Measurements from ENCODE around the gene PANX2. TPM values are rescaled to one million over a fixed set of nuclear protein-coding genes. Genes with fewer than 3 reads are reported as not detected.

The PANX2 gene
- total RNA-seq, 1 experiment from 2014 or later: 9.4 TPM

- Histone ChIP-seq H3K27ac (ENCODE audit: low read length) (no peak overlapping the region), H2AFZ (ENCODE audit: low read length) (no peak overlapping the region), H3K27me3 (ENCODE audit: low read length) (no peaks in the 10 kb centered on the region), H3K4me3 (ENCODE audit: low read length) (no peak overlapping the region), H3K9ac (ENCODE audit: low read length) (no peak overlapping the region), H3K4me1 (ENCODE audit: insufficient read depth, low read length) (no peaks in the 10 kb centered on the region), H3F3A (ENCODE audit: low read length, unreplicated experiment) (no peaks in the 10 kb centered on the region), H4K20me1 (ENCODE audit: low read length) (no peaks in the 10 kb centered on the region), H3K4me2 (ENCODE audit: low read length) (no peak overlapping the region), H3K79me2 (ENCODE audit: low read length) (no peaks in the 10 kb centered on the region), H3K36me3 (ENCODE audit: low read depth, low read length) (peaks cover 3% of the 10 kb centered on the region; the same call in 1 of the 2 replicates), H3K9me2 (replicated peaks; ENCODE audit: low read length) (no peaks in the 10 kb centered on the region), H3K9me3 (ENCODE audit: low read length) (no peaks in the 10 kb centered on the region)
- no peak for DNase-seq
- ChIA-PET POLR2A (ENCODE audit: unreplicated experiment) (no interaction called here), CTCF (no interaction called here)
- intact Hi-C loops (cut with micrococcal nuclease): no loop called here
- BruUV-seq (replicated peaks): no TSS peak
- TF ChIP-seq EZH2 (IDR thresholded peaks at IDR 0.05; ENCODE audit: low read length, unreplicated experiment) (no peak), EZH2phosphoT487 (IDR thresholded peaks at IDR 0.05; ENCODE audit: borderline replicate concordance, low read length) (no peak)
- TF ChIP-seq, protein P1, sequence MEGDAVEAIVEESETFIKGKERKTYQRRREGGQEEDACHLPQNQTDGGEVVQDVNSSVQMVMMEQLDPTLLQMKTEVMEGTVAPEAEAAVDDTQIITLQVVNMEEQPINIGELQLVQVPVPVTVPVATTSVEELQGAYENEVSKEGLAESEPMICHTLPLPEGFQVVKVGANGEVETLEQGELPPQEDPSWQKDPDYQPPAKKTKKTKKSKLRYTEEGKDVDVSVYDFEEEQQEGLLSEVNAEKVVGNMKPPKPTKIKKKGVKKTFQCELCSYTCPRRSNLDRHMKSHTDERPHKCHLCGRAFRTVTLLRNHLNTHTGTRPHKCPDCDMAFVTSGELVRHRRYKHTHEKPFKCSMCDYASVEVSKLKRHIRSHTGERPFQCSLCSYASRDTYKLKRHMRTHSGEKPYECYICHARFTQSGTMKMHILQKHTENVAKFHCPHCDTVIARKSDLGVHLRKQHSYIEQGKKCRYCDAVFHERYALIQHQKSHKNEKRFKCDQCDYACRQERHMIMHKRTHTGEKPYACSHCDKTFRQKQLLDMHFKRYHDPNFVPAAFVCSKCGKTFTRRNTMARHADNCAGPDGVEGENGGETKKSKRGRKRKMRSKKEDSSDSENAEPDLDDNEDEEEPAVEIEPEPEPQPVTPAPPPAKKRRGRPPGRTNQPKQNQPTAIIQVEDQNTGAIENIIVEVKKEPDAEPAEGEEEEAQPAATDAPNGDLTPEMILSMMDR (conservative IDR thresholded peaks at IDR 0.05; ENCODE audit: low read depth, low read length): no peak
- ATAC-seq: no peak
Measured at GRCh38 chr22:50219800-50220602, 49.5 kb downstream of the PANX2 start.

- Histone ChIP-seq H3F3A (ENCODE audit: low read length, unreplicated experiment) (no peaks in the 10 kb centered on the region), H3K4me3 (ENCODE audit: low read length) (no peak overlapping the region), H3K27ac (ENCODE audit: low read length) (no peak overlapping the region), H2AFZ (ENCODE audit: low read length) (no peak overlapping the region), H3K9me3 (ENCODE audit: low read length) (no peaks in the 10 kb centered on the region), H3K27me3 (ENCODE audit: low read length) (no peaks in the 10 kb centered on the region), H3K9me2 (replicated peaks; ENCODE audit: low read length) (no peaks in the 10 kb centered on the region), H4K20me1 (ENCODE audit: low read length) (no peaks in the 10 kb centered on the region), H3K36me3 (ENCODE audit: low read depth, low read length) (peaks cover 3% of the 10 kb centered on the region; the same call in 1 of the 2 replicates), H3K9ac (ENCODE audit: low read length) (no peak overlapping the region), H3K4me2 (ENCODE audit: low read length) (no peak overlapping the region), H3K4me1 (ENCODE audit: insufficient read depth, low read length) (no peaks in the 10 kb centered on the region), H3K79me2 (ENCODE audit: low read length) (no peaks in the 10 kb centered on the region)
- BruUV-seq (replicated peaks): TSS peak; percentile 14
- CTCF ChIA-PET: no interaction called here
- TF ChIP-seq, protein P1 (conservative IDR thresholded peaks at IDR 0.05; ENCODE audit: low read depth, low read length): no peak
- TF ChIP-seq EZH2 (IDR thresholded peaks at IDR 0.05; ENCODE audit: low read length, unreplicated experiment) (no peak), EZH2phosphoT487 (IDR thresholded peaks at IDR 0.05; ENCODE audit: borderline replicate concordance, low read length) (no peak)
- ATAC-seq (no peak), DNase-seq (no peak)
- POLR2A ChIA-PET (ENCODE audit: unreplicated experiment): no interaction called here
- intact Hi-C loops (cut with micrococcal nuclease): no loop called here
Measured at GRCh38 chr22:50220603-50221409, 50.3 kb downstream of the PANX2 start.
